Skeletal muscle tissue (tissue), 4 donors: ENCODE data around the gene SCN4A. TPM values are rescaled to one million over a fixed set of nuclear protein-coding genes. Genes with fewer than 3 reads are reported as not detected.
A peak's percentile ranks its signal among the peaks of the same experiment; 100 is the strongest.
"Not testable (repeated sequence)": the region's sequence is repeated elsewhere in the genome, so short reads cannot be mapped to it uniquely, and the experiment has no call there.

Experiments
- H3K27ac ChIP-seq: one replicate; pipeline ENCODE4 v1.7.0; 2013; ENCODE audit warnings: mild to moderate bottlenecking, low read depth, low read length, inconsistent platforms
- H3K27me3 ChIP-seq, 3 donors: one replicate each; pipeline ENCODE4 v1.7.0; 2013; ENCODE audit warnings: low read length in 3 of 3; ENCODE audit not compliant: control insufficient read depth in 3 of 3, insufficient read depth in 3 of 3
- H3K36me3 ChIP-seq, 3 donors: one replicate each; pipeline ENCODE4 v1.7.0; 2013; ENCODE audit warnings: low read length in 3 of 3; ENCODE audit not compliant: control insufficient read depth in 3 of 3, insufficient read depth in 3 of 3
- H3K4me1 ChIP-seq, 3 donors: one replicate each; pipeline ENCODE4 v1.7.0; 2013; ENCODE audit warnings: low read length in 3 of 3, mild to moderate bottlenecking in 3 of 3; ENCODE audit not compliant: control insufficient read depth in 3 of 3, insufficient read depth in 3 of 3
- H3K4me3 ChIP-seq, 3 donors: one replicate each; pipeline ENCODE4 v1.7.0; 2013; ENCODE audit warnings: low read length in 3 of 3
- H3K9ac ChIP-seq, 3 donors: one replicate each; pipeline ENCODE4 v1.7.0; 2013; ENCODE audit warnings: low read length in 3 of 3, mild to moderate bottlenecking in 3 of 3, moderate library complexity in 2 of 3, low read depth in 1 of 3
- H3K9me3 ChIP-seq, 3 donors: one replicate each; pipeline ENCODE4 v1.7.0; 2013; ENCODE audit warnings: low read length in 3 of 3; ENCODE audit not compliant: control insufficient read depth in 3 of 3
- total RNA-seq: library from RNA; depleted of rRNA; stranded (reverse); fragments of >200 nt; gene quantifications from one replicate; pipeline ENCODE4 v1.2.3, GENCODE V29; 2014
- donor health status: Osteomylitis.

The SCN4A gene
- total RNA-seq, 1 donor from 2014 or later = 32.9 TPM

GRCh38 chr17:63986821-63987220 is 14.1 kb upstream of the SCN4A start:
- Histone ChIP-seq H3K27ac (peak overlapping the region; percentile 100), H3K27me3 (peaks cover 0 to 4% (median 0%) of the 10 kb centered on the region in 3 donors), H3K36me3 (peaks cover 0 to 2% (median 0%) of the 10 kb centered on the region in 3 donors), H3K9ac (peak overlapping the region; percentile 93 to 100 (median 99)), H3K4me1 (peaks cover 64 to 73% (median 71%) of the 10 kb centered on the region in 3 donors), H3K4me3 (peak overlapping the region; percentile 87 to 93 (median 88)), H3K9me3 (no peaks in the 10 kb centered on the region)

GRCh38 chr17:63985387-63986140 is 12.8 kb upstream of the SCN4A start:
- H3K4me1 ChIP-seq = peaks cover 67 to 81% (median 80%) of the 10 kb centered on the region in 3 donors
- peaks cover 0 to 2% (median 0%) of the 10 kb centered on the region in 3 donors for H3K36me3 ChIP-seq
- peak overlapping the region; percentile 94 for H3K27ac ChIP-seq
- H3K4me3 ChIP-seq = peak overlapping the region; percentile 38 to 56 (median 46)
- no peaks in the 10 kb centered on the region for H3K27me3 ChIP-seq
- H3K9ac ChIP-seq = peak overlapping the region; percentile 20 to 77 (median 69)
- H3K9me3 ChIP-seq = no peaks in the 10 kb centered on the region

GRCh38 chr17:63984651-63985386 is 12.1 kb upstream of the SCN4A start:
- Histone ChIP-seq H3K9me3 (no peaks in the 10 kb centered on the region), H3K4me1 (peaks cover 68 to 81% (median 81%) of the 10 kb centered on the region in 3 donors), H3K27me3 (no peaks in the 10 kb centered on the region), H3K27ac (peak overlapping the region; percentile 94), H3K36me3 (peaks cover 0 to 2% (median 0%) of the 10 kb centered on the region in 3 donors), H3K9ac (peak overlapping the region; percentile 20 to 77 (median 54)), H3K4me3 (peak overlapping the region; percentile 17 to 56 (median 38))

- Histone ChIP-seq H3K36me3 (peaks cover 0 to 2% (median 0%) of the 10 kb centered on the region in 3 donors), H3K4me3 (peak overlapping the region in 2 of 3 donors; percentile 38 to 52), H3K27ac (peak overlapping the region; percentile 94), H3K4me1 (peaks cover 68 to 83% (median 82%) of the 10 kb centered on the region in 3 donors), H3K9me3 (no peaks in the 10 kb centered on the region), H3K27me3 (no peaks in the 10 kb centered on the region), H3K9ac (peak overlapping the region; percentile 20 to 77 (median 54))
Observed at GRCh38 chr17:63984236-63984635, 11.5 kb upstream of the SCN4A start.

- Histone ChIP-seq H3K4me3 (peak overlapping the region in 2 of 3 donors; percentile 6 to 30), H3K9ac (peak overlapping the region in 2 of 3 donors; percentile 34 to 47), H3K36me3 (peaks cover 0 to 4% (median 0%) of the 10 kb centered on the region in 3 donors), H3K27me3 (no peaks in the 10 kb centered on the region), H3K27ac (peak overlapping the region; percentile 94), H3K9me3 (no peaks in the 10 kb centered on the region), H3K4me1 (peaks cover 77 to 91% (median 91%) of the 10 kb centered on the region in 3 donors)
Observed at GRCh38 chr17:63983320-63983719, 10.6 kb upstream of the SCN4A start.

- H3K27ac ChIP-seq = peak overlapping the region; percentile 94
- H3K9ac ChIP-seq = peak overlapping the region in 1 of 3 donors; percentile 47
- peaks cover 80 to 92% (median 91%) of the 10 kb centered on the region in 3 donors for H3K4me1 ChIP-seq
- H3K27me3 ChIP-seq, H3K36me3 ChIP-seq, H3K9me3 ChIP-seq, H3K4me3 ChIP-seq: not testable (repeated sequence)
Observed at GRCh38 chr17:63982641-63983040, 9.9 kb upstream of the SCN4A start.

- H3K27ac ChIP-seq = peak overlapping the region; percentile 79
- H3K36me3 ChIP-seq = peaks cover 0 to 2% (median 0%) of the 10 kb centered on the region in 3 donors
- H3K27me3 ChIP-seq = no peaks in the 10 kb centered on the region
- H3K4me3 ChIP-seq = peak overlapping the region in 2 of 3 donors; percentile 18 to 22
- peaks cover 80 to 95% (median 95%) of the 10 kb centered on the region in 3 donors for H3K4me1 ChIP-seq
- H3K9me3 ChIP-seq = no peaks in the 10 kb centered on the region
- peak overlapping the region; percentile 3 to 74 (median 54) for H3K9ac ChIP-seq
Observed at GRCh38 chr17:63978272-63979200, 5.8 kb upstream of the SCN4A start.

- Histone ChIP-seq H3K4me3 (peak overlapping the region in 1 of 3 donors; percentile 18), H3K27me3 (no peaks in the 10 kb centered on the region), H3K9me3 (no peaks in the 10 kb centered on the region), H3K4me1 (peaks cover 77 to 95% (median 87%) of the 10 kb centered on the region in 3 donors), H3K36me3 (peaks cover 6 to 12% (median 7%) of the 10 kb centered on the region in 3 donors), H3K27ac (peak overlapping the region; percentile 90), H3K9ac (peak overlapping the region; percentile 28 to 54 (median 51))
Observed at GRCh38 chr17:63976702-63977101, 4.0 kb upstream of the SCN4A start.

GRCh38 chr17:63975541-63976092 is 2.9 kb upstream of the SCN4A start:
- peaks cover 72 to 90% (median 76%) of the 10 kb centered on the region in 3 donors for H3K4me1 ChIP-seq
- H3K27me3 ChIP-seq = no peaks in the 10 kb centered on the region
- H3K9ac ChIP-seq = peak overlapping the region in 2 of 3 donors; percentile 32 to 54
- H3K4me3 ChIP-seq = peak overlapping the region in 1 of 3 donors; percentile 2
- H3K36me3 ChIP-seq = peaks cover 14 to 21% (median 16%) of the 10 kb centered on the region in 3 donors
- H3K27ac ChIP-seq = peak overlapping the region; percentile 90
- H3K9me3 ChIP-seq = no peaks in the 10 kb centered on the region
